ENCODE data around the gene EXOC6.

The EXOC6 gene

DNA sequence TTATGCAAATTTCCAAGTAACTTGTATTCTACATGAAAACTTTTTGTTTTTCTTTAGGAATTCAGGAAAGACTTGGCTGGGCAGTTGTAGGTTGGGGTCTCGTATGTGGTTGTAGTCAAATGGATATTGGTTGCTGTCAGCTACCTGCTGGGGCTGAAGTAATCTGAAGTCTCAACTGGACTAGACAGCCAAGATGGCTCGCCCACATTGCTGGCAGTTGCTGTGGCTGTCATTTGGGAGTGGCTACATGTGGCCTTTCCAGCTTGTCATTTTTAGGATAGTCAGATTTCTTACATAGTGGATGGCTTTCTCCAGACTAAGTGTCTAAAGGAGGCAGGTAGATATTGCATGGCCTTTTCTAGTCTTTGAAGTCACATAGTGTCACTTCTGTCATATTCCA is 32.6 kb downstream of the EXOC6 start:
- DNase-seq: no peak

DNA sequence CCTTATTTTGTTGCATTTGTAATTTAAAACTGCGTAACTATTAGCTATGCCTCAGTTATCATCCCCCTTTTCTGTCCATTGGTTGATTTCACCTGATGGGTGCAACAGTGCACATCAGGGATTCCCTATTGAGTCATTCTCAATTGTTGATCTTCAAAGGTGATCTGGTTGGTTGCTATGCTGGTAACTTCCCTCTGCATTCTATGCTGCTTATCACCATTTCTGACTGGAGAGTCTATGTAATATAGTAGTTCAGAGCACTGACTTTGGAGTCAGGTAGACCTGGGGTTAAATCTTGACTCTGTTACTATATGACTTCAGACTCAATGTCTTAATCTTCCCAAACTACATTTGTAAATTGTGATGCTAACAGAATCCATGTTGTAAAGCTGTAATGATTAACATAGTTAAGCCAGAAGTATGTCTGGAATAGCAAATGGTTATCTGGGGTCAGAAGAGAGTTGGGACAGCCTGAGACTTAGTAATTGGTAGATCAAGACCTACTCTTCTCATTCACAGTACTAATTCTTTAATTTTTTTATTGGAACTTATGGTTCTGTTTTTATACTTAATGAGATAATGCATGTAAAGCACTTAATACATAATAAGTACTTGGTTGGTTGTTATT is 38.1 kb downstream of the EXOC6 start:
- DNase-seq: no peak

DNA sequence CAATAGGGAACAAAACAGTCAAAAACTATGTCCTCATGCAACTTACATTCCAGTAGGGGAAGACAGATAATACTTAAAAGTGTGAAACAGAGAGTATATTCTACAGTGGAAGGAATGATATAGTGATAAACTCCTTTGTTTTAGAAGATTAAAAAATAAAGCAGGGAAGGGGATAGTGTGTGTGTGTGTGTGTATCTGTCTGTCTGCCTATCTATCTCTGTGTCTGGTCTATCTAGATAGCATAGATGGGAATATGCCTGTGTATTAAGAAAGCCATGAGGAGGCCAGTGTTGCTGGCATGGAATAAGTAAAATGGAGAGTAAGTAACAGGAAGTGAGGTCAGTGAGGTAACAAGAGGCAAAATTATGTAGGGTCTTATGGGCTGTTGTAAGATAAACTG is 42.2 kb downstream of the EXOC6 start:
- DNase-seq: no peak

DNA sequence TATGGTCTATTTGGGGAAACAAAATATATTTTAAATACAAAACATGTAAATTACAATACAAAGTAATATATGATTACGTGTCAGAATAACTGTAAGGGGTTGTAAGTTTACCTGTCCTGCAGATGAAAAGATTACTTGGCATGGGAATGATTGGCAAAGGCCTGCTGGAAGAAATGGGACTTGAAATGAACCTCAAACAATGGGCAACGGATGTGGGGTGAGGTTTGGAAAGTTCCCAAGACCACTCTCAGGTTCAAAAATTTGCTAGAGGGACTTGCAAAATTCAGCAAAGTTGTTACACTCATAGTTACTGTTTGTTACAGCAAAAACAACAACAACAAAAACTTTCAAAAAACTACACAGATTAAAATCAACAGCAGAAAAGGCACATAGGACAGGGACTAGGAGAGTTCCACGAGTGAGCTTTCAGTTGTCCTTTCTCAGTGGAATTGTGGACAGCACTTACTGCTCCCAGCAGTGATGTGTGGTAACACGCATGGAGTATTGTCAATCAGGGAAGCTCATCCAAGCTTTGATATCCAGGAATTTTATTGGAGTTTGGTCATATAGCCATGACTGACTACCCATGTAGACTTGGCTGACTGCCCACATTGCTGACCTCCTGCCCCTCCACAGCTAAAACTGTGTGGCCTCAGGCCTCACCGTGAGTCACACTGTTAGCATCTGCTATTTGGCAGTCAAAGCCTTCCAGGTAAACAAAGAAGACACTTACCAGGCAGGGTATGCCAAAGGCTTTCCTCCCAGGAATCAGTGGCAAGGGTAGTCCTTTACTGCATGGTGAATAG is 43.8 kb downstream of the EXOC6 start:
- peak; percentile 69 for DNase-seq

DNA sequence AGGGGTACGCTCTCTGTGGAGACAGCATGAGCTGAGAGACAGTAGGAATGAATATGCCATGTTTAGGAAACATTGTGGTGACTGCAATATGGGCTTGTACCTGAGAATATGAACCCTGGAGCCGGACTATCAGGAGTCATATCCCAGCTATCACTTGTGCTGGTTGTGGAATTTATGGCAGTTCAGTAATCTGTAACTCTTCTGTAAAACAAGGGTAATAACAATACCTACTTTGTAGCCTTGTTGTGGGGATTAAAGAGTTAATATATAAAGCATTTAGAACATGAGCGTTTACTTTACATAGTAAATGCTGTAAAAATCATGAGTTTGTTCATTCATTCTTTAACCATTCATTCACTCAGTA is 44.4 kb downstream of the EXOC6 start:
- no peak for DNase-seq

DNA sequence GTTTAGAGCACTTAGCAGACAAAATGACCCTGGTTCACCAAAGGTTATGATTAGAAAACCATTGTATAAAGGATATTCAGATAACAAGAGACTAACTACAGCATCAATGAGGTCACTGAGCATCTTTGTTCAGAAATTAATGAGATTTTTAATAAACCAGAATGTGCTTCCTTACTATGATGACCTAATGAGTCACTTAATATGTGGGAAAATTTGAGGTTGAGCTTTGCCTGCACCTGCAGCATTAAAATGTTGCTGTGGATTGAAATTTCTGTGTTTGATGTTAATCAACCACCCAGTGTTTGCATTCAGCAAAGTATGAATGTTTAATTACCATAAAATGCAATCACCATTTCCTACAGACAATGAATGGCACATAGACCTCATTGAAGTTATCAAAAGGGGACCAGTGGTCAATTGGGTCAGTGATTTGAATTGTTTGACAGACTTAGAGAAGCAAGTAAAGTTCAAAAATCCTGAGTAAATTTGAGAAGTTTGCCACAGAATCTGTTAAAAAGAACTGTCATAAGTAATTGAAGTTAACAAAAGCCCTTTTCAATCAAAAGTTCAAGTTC is 45.8 kb downstream of the EXOC6 start:
- DNase-seq: no peak

DNA sequence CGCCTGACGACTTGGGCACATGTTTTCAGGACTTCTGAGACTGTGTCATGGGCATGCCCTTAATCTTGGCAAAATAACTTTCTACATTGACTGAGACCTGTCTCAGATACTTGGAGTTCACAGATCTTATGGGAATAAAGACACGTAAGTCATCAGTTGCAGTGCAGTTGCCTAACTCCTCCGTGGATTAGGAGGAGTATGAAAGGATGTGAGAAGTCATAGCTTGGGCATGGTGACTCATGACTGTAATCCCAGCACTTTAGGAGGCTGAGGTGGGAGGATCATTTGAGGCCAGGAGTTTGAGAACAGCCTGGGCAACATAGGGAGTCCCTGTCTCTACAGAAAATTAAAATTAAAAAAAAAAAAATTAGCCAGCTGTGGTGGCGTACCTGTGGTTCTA is 49.6 kb downstream of the EXOC6 start:
- no peak for DNase-seq

DNA sequence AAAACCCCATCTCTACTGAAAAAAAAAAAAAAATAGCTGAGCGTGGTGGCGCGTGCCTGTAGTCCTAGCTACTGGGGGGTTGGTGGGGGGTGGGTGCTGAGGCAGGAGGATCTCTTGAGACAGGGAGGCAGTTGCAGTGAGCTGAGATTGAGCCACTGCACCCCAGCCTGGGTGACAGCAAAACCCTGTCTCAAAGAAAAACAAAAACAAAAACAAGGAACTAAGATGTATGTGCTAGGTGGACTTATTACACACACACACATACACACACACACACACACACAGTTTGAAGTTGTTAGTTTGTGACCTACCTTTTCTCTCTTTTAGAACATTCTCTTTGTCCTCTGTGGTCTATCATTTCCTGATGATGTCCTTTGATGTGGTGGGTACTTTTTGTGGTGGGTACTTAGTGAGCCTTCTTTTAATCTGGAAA is 53.5 kb downstream of the EXOC6 start:
- no peak for DNase-seq

DNA sequence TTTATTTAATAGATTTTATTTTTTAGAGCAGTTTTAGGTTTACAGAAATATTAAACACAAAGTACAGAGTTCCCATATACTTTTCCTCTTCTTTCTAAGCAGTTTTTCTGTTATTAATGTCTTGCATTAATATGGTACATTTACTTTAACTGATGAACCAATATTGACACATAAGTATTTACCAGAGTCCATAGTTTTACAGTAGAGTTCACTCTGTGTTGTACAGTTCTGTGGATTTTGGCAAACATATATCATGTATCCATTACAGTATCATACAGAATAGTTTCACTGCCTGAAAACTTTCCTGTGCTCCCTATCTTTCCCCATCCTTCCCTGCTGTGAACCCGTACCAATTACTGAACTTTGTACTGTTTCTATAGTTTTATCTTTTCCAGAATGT is 55.3 kb downstream of the EXOC6 start:
- DNase-seq: no peak

DNA sequence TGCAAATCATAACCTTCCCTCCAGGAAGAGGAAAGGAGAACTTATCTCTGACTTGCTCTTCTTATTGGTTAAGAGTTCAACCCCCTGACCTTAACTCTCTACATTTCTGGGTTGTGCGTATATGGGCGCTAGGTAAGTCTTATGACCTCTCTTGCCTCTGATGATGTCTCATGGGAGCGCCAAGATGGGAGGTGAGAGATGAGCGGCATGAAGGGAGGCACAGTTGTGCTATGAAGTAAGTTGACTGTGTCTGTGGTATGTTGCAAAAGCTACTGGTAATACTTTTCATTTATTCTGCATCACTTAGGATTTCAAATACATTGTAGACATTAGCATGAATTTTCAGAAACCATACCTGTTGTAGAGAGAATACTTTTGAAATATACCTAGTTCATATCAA is 59.0 kb downstream of the EXOC6 start:
- no peak for DNase-seq

DNA sequence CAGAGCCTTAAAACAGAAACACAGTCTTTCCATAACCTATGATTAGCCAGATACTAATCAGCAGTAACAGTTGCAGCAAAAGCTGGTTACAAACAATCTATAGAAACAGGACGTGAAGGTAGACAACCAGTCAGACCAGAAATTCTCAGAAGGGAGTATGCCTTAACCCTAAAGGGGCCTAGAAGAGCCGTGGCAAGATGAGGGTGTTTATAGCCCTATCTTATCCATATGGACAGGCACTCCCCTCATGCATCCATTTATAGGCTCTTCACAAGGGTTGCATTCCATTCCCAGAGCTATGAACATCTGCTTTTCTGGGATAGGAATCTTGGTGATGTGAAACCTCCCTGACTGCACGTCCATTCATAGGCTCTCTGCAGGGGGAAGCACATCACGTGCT is 64.3 kb downstream of the EXOC6 start:
- peak; percentile 10 for DNase-seq

DNA sequence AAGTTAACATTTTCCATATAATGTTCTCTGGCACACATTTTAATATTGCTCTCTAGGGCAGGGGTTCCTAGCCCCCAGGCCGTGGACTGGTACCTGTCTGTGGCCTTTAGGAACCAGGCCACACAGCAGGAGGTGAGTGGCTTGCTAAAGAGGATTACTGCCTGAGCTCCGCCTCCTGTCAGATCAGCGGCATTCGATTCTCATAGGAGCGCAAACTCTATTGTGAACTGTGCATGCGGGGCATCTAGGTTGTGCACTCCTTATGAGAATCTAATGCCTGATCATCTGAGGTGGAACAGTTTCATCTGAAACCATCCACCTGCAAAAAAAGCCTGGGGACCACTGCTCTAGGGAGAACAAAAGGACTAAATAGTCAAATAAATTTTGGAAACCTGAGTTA is 65.7 kb downstream of the EXOC6 start:
- no peak for DNase-seq

DNA sequence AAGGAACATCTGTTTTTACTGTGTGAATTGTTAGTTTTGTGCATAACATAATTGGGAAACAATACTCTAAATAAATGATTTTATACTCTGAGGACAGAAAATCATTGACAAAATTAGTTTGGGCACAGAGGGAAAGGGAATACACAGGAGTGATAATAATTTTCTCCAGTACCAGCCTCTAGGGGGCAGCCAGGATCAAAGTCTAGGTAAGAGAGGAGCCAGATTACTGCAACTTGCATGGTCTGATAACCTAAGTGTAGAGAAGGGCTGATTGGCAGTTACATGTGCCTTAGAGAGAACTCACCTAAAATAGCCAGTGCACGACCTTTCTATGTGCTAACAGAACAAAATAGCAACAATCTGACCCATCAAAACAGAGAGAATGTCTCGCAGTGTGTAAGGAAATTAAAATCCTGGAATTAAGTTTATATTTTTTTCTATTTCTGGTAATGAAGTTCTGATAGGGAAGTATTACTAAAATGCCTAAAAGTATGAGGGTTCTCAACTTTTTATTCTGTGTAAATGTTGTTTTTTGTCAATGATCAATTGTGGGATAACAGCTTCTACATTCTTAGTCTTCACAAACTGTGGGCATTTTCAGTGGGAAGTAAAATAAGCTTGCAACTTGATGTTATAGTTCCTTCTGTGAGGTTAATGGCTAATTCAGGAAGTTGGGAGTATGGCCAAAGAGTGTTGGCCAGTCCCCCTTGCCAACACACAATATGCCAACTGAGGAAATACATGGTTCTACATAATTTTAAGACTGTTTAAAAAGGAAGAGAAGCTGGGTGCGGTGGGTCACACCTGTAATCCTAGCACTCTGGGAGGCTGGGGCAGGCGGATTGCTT is 66.4 kb downstream of the EXOC6 start:
- DNase-seq: peak; percentile 48

DNA sequence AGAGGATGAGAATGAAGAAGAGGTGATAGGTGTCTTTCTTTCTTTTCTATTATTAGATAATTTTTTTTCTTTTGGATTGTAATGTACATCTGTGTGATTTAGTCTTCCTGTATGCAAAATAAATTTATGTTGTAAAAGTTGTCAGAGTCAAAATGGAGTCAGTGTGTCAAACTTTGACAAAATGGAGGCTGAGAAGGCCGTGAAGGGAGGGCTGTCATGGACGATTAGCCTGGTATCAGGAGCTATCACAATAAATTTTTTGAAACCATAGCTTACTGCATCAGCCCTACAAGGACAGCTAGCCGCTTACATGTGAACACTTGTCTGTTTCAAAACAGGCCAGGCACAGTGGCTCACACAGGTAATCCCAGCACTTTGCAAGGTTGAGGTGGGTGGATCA is 67.6 kb downstream of the EXOC6 start:
- DNase-seq: no peak

DNA sequence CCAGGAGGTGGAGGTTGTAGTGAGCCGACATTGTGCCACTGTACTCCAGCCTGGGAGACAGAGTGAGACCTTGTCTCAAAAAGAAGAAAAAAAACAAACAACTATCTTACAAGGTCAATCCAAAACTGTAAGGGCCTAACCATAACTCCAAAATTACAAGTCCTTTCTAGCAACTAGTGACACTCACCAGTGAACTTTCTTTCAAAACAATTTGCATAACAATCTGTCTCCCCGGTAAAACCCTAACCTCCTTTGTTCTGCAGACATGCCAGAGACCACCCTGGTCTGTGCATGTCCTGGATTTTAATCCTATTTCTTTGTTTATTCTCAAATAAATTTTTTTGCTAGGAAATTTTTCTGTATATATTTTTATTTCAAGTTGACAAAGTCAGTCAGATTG is 68.1 kb downstream of the EXOC6 start:
- no peak for DNase-seq

DNA sequence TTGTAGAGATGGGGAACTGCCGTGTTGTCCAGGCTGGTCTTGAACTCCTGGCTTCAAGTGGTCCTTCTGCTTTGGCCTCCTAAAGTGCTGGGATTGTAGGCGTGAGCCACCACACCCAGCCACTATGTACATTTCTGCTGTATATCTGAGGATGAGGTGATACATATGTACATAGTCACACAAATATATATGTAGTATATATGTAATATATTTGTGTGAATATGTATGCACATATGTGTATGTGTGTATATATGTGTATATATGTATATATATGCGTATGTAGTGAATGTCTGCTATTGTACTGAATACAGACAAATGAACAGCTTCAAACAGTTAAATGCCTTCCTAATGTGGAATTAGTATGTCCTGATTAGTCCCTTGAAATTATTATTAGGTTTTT is 70.3 kb downstream of the EXOC6 start:
- DNase-seq: no peak

DNA sequence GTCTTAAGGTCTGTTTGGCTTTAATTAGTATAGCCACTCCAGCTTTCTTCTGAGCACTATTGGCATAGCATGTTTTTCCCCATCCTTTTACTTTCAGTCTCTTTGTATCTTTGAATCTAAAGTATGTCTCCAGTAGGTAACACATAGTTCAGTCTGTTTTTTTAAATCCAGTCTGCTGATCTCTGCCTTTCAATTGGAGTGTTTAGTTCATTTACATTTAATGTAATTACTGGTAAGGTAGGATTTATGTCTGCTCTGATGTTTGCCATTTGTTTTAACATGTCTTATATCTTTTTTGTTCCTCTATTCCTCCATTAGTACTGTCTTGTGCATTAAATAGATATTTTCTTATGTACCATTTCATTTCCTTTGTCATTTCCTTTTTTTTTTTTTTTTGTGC is 72.5 kb downstream of the EXOC6 start:
- DNase-seq: no peak

DNA sequence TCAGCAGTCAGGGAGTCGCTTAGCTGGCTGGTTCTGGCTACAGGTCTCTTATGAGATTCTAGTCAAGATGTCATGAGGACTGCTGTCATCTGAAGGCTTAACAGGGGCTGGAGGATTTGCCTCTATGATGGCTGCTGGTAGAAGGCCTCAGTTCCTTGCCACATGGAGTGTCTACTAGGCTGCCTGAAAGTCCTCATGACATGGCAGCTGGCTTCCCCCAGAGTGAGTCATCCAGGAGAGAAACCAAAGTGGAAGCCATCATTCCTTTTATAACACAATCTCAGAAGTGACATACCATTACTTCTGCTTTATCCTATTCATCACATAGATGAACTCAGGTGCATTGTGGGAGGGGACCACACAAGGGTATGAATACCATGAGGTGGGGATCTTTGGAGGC is 75.1 kb downstream of the EXOC6 start:
- DNase-seq: no peak

DNA sequence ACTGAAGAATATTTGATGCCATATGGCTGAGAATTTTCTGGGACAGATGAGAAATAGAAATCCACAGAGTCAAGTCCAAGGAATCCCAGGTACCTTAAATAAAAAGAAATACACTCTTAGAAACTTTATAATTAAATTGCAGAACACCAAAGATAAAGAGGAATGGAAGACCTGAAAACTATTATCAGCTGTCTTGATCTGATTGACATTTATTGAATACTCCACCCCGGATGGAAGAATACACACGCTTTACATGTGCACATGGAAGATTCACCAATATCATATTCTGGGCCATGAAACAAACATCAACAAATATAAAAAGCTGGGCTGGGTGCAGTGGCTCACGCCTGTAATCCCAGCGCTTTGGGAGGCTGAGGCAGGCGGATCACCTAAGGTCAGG is 81.6 kb downstream of the EXOC6 start:
- DNase-seq: no peak

DNA sequence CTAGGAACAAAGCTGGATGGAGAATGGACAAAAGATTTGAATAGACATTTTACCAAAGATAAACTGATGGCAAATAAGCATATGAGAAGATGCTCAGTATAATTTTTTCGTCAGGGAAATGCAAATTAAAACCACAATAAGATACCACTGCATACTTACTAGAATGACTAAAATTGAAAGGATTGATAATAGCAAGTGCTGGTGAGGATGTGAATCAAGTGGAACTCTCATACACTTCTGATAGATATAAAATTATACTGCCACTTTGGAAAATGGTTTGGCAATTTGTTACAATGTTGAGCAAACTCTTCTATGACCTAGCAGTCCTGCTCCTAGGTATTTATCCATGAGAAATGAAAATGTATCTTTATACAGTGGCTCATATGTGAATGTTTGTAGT is 83.3 kb downstream of the EXOC6 start:
- DNase-seq: no peak

DNA sequence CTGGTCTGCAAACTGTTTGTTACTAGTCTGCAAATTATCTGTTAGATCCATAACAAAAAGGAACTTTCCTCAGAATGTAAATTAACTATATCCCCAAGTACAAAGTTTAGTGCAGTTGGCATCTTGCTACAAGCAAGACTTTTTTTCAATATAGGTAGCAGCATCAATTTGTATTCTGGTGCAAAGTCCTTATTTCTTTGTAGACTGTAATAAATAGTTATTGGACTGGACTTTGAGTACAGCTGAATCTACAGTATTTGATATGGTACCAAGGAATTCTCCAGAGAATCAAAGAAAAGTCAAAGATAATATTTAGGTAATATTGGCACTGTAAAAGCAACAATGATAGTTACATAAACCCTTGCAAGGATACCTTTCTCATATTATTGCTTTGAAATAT is 89.6 kb downstream of the EXOC6 start:
- DNase-seq: no peak

DNA sequence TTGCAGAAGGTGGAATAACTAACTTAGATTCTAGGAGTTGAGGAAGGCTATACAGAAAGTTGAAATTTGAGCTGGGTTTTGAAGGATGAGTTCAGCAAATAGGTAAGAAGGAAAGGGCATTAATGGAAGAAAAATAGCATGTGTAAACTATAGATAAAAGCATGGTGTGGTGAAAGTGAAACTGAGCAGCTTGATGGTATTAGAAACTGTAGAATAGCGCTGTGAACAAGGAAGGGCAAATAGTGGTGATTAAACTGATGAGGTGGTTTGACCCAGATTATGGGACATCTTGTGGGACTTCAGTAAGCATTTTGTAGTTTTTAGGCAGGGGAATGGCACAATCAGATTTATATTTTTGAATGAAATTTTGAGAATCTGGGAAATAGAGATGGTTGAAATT is 90.5 kb downstream of the EXOC6 start:
- no peak for DNase-seq

DNA sequence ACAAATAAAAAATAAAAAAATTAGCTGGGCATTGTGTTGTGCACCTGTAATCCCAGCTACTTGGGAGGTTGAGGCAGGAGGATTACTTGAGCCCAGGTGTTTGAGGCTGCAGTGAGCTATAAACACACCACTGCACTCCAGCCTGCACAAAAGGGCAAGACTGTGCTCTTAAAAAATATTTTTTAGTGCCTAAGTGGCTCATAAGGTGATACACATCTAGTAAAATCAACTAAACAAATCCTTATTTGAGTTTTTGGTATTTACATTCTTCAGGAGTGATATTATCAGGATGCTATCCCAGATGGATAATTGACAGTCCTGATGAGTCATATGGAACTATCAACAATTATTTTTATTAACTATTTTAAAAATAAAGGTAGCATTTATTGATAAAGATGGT is 93.9 kb downstream of the EXOC6 start:
- no peak for DNase-seq

Data from fibroblast of skin of abdomen (primary cell).